ENCODE measurements around the gene PTCRA.
A peak's percentile ranks its signal among the peaks of the same experiment; 100 is the strongest.
"Not testable (repeated sequence)": the region's sequence is repeated elsewhere in the genome, so short reads cannot be mapped to it uniquely, and the experiment has no call there.

PTCRA gene

GRCh38 chr6:42898891-42899361 is 16.9 kb upstream of the PTCRA start:
- TF ChIP-seq, protein P1, sequence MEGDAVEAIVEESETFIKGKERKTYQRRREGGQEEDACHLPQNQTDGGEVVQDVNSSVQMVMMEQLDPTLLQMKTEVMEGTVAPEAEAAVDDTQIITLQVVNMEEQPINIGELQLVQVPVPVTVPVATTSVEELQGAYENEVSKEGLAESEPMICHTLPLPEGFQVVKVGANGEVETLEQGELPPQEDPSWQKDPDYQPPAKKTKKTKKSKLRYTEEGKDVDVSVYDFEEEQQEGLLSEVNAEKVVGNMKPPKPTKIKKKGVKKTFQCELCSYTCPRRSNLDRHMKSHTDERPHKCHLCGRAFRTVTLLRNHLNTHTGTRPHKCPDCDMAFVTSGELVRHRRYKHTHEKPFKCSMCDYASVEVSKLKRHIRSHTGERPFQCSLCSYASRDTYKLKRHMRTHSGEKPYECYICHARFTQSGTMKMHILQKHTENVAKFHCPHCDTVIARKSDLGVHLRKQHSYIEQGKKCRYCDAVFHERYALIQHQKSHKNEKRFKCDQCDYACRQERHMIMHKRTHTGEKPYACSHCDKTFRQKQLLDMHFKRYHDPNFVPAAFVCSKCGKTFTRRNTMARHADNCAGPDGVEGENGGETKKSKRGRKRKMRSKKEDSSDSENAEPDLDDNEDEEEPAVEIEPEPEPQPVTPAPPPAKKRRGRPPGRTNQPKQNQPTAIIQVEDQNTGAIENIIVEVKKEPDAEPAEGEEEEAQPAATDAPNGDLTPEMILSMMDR (IDR thresholded peaks at IDR 0.05; ENCODE audit: low read depth, low read length, missing control alignments), result peak; percentile 61
- H3K4me3 ChIP-seq (ENCODE audit: low read depth, low read length), result no peak overlapping the region
- DNase-seq (ENCODE audit: low read depth), result peak; percentile 55
- in situ Hi-C loops (cut with HindIII; ENCODE audit: low sequenced_read_pairs), result no loop called here

DNA sequence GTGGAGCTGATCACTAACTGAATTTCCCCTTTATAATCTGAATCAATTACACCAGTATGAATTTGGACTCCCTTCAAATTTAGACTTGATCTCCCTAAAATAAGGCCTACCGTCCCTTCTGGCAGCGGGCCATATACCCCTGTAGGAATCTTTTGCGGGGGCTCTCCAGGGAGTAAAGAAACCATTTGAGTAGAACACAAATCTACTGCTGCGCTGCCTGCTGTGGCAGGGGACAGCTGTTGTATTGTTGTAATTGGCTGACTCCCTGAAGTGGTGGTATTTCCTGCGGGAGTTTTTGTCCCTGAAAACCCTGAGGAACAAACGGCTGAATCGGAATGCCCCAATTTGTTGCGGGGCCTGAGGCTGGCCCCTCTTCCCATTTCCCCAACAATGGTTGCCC is 16.0 kb upstream of the PTCRA start:
- TF ChIP-seq, protein P1 (IDR thresholded peaks at IDR 0.05; ENCODE audit: low read depth, low read length, missing control alignments), result no peak
- no peak overlapping the region for H3K4me3 ChIP-seq (ENCODE audit: low read depth, low read length)
- DNase-seq (ENCODE audit: low read depth), result no peak
- in situ Hi-C loops (cut with HindIII; ENCODE audit: low sequenced_read_pairs), result no loop called here

GRCh38 chr6:42901538-42901957 is 14.3 kb upstream of the PTCRA start:
- in situ Hi-C loops (cut with HindIII; ENCODE audit: low sequenced_read_pairs), result no loop called here
- H3K4me3 ChIP-seq (ENCODE audit: low read depth, low read length), result no peak overlapping the region
- TF ChIP-seq, protein P1 (IDR thresholded peaks at IDR 0.05; ENCODE audit: low read depth, low read length, missing control alignments), result peak; percentile 74
- peak; percentile 75 for DNase-seq (ENCODE audit: low read depth)

DNA sequence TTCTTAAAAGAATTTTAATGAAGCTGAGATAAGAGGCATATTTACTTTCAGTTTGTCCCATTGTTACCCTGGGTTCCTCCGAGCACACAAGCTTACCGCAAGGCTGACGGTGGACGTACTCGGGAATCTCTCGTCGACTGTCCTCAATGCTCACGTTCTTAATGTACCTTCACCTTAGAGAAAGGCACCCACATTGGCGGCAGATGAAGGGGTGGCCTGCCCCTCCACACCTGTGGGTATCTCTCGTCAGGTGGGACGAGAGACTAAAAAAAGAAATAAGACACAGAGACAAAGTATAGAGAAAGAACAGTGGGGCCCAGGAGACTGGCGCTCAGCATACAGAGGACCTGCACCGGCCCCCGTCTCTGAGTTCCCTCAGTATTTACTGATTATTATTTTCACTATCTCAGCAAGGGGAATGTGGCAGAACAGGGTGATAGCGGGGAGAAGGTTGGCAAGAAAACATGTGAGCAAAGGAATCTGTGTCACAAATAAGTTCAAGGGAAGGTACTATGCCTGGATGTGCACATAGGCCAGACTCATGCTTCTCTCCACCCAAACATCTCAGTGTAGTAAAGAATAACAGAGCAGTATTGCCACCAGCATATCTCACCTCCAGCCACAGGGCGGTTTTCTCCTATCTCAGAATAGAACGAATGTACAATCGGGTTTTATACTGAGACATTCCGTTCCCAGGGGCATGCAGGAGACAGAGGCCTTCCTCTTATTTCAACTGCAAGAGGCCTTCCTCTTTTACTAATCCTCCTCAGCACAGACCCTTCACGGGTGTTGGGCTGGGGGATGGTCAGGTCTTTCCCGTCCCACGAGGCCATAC is 13.2 kb upstream of the PTCRA start:
- in situ Hi-C loops (cut with HindIII; ENCODE audit: low sequenced_read_pairs); H3K4me3 ChIP-seq (ENCODE audit: low read depth, low read length); DNase-seq (ENCODE audit: low read depth): not testable (repeated sequence)

GRCh38 chr6:42904467-42904866 is 11.4 kb upstream of the PTCRA start:
- in situ Hi-C loops (cut with HindIII; ENCODE audit: low sequenced_read_pairs), result no loop called here

GRCh38 chr6:42907336-42907735 is 8.5 kb upstream of the PTCRA start:
- no peak for DNase-seq (ENCODE audit: low read depth)
- in situ Hi-C loops (cut with HindIII; ENCODE audit: low sequenced_read_pairs), result no loop called here
- H3K4me3 ChIP-seq (ENCODE audit: low read depth, low read length), result no peak overlapping the region
- TF ChIP-seq, protein P1 (IDR thresholded peaks at IDR 0.05; ENCODE audit: low read depth, low read length, missing control alignments), result no peak

More at GRCh38 chr6:42904467-42904866, 11.4 kb upstream of the PTCRA start:
- no peak for DNase-seq (ENCODE audit: low read depth)
- no peak overlapping the region for H3K4me3 ChIP-seq (ENCODE audit: low read depth, low read length)
- TF ChIP-seq, protein P1 (IDR thresholded peaks at IDR 0.05; ENCODE audit: low read depth, low read length, missing control alignments), result no peak

DNA sequence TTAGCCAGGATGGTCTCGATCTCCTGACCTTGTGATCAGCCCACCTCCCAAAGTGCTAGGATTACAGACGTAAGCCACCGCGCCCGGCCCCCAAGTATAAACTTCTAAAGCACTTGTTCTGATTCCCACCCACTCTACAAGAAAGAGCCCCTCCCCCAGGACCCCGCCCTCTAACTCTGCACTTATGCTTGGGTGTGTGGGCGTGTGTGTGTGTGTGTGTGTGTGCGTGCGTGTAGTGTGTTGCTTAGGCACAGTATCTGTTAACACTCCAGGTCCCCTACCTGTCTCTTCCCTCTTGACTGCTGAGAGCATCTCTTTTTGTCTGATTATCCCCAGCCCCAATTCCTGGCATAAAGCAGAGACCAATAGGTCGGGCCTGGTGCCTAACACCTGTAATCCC is 6.0 kb upstream of the PTCRA start:
- H3K4me3 ChIP-seq (ENCODE audit: low read depth, low read length), result no peak overlapping the region
- TF ChIP-seq, protein P1 (IDR thresholded peaks at IDR 0.05; ENCODE audit: low read depth, low read length, missing control alignments), result no peak
- in situ Hi-C loops (cut with HindIII; ENCODE audit: low sequenced_read_pairs), result no loop called here
- DNase-seq (ENCODE audit: low read depth), result no peak
